DOHH2 (cell line): ENCODE measurements around the gene PKD1L1.

ENCODE experiments used
- EZH2phosphoT487 ChIP-seq: fragments of 200-600 bp; sonication (generic); IDR thresholded peaks from 2 replicates; pipeline ENCODE4 v1.6.1; 2017; ENCODE audit warnings: borderline replicate concordance, mild to moderate bottlenecking, antibody characterized with exemption, low read length, moderate library complexity, mixed read lengths
- TF ChIP-seq, protein P1 (sequence below): fragments of 200-600 bp; sonication (generic); IDR thresholded peaks from one replicate; pipeline ENCODE4 v1.5.1; 2014; ENCODE audit warnings: antibody characterized with exemption, mild to moderate bottlenecking, low read depth, low read length; ENCODE audit not compliant: poor library complexity, severe bottlenecking

DNA sequence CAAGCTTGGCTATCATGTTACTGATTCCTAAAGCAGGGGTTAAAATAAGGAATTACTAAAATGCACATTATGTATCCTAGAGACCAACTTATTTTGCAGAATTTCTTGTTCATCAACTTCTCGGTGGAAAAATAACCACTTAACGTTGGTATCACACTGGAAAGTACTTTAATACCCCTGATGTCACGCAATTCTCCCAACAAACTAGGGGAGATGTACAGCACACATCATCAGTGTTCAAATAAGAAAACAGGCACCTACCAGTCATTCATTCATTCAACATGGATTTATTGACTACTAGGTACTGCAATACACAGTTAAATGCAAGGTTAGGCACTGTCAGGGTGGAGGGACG is 30.5 kb upstream of the PKD1L1 start:
- TF ChIP-seq, protein P1, sequence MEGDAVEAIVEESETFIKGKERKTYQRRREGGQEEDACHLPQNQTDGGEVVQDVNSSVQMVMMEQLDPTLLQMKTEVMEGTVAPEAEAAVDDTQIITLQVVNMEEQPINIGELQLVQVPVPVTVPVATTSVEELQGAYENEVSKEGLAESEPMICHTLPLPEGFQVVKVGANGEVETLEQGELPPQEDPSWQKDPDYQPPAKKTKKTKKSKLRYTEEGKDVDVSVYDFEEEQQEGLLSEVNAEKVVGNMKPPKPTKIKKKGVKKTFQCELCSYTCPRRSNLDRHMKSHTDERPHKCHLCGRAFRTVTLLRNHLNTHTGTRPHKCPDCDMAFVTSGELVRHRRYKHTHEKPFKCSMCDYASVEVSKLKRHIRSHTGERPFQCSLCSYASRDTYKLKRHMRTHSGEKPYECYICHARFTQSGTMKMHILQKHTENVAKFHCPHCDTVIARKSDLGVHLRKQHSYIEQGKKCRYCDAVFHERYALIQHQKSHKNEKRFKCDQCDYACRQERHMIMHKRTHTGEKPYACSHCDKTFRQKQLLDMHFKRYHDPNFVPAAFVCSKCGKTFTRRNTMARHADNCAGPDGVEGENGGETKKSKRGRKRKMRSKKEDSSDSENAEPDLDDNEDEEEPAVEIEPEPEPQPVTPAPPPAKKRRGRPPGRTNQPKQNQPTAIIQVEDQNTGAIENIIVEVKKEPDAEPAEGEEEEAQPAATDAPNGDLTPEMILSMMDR, result no peak
- no peak for TF ChIP-seq EZH2phosphoT487
